ENCODE measurements around the gene RPLP2.

The RPLP2 gene

GRCh38 chr11:792873-793272 lies 16.9 kb upstream of the RPLP2 start:
- no peak for DNase-seq

GRCh38 chr11:793556-793955 lies 16.2 kb upstream of the RPLP2 start:
- no peak for DNase-seq

- DNase-seq: no peak
Observed at GRCh38 chr11:794013-794765, 15.6 kb upstream of the RPLP2 start.

- no peak for DNase-seq
Observed at GRCh38 chr11:794766-795633, 14.8 kb upstream of the RPLP2 start.

- peak; percentile 88 for DNase-seq
Observed at GRCh38 chr11:795634-796564, 13.9 kb upstream of the RPLP2 start.

GRCh38 chr11:796565-797295 lies 13.0 kb upstream of the RPLP2 start:
- DNase-seq: no peak

GRCh38 chr11:797296-798092 lies 12.3 kb upstream of the RPLP2 start:
- peak; percentile 85 for DNase-seq

GRCh38 chr11:798093-798713 lies 11.6 kb upstream of the RPLP2 start, which contains the start of gene SLC25A22:
TSS of gene SLC25A22 (minus strand) at chr11:798281. CDS start at chr11:795006, 3,275 bp downstream.
- DNase-seq: peak; percentile 76

- DNase-seq: no peak
Observed at GRCh38 chr11:799641-800316, 10.0 kb upstream of the RPLP2 start.

GRCh38 chr11:800473-800872 lies 9.3 kb upstream of the RPLP2 start:
- DNase-seq: no peak

GRCh38 chr11:801097-801780 lies 8.5 kb upstream of the RPLP2 start:
- no peak for DNase-seq

GRCh38 chr11:802018-802617 lies 7.6 kb upstream of the RPLP2 start:
- no peak for DNase-seq

GRCh38 chr11:802693-803466 lies 6.9 kb upstream of the RPLP2 start:
- no peak for DNase-seq

GRCh38 chr11:803467-803742 lies 6.4 kb upstream of the RPLP2 start:
- DNase-seq: no peak

- DNase-seq: no peak
Observed at GRCh38 chr11:803770-804598, 5.8 kb upstream of the RPLP2 start.

GRCh38 chr11:804599-804964 lies 5.2 kb upstream of the RPLP2 start:
- no peak for DNase-seq

GRCh38 chr11:808427-809286 lies 1.1 kb upstream of the RPLP2 start:
- no peak for DNase-seq

All from fibroblast of skin of right biceps (primary cell).